ENCODE results near the gene ABCD3.

GRCh38 chr1:94434365-94435045 lies 16.3 kb downstream of the ABCD3 start:
- TF ChIP-seq, protein P1, sequence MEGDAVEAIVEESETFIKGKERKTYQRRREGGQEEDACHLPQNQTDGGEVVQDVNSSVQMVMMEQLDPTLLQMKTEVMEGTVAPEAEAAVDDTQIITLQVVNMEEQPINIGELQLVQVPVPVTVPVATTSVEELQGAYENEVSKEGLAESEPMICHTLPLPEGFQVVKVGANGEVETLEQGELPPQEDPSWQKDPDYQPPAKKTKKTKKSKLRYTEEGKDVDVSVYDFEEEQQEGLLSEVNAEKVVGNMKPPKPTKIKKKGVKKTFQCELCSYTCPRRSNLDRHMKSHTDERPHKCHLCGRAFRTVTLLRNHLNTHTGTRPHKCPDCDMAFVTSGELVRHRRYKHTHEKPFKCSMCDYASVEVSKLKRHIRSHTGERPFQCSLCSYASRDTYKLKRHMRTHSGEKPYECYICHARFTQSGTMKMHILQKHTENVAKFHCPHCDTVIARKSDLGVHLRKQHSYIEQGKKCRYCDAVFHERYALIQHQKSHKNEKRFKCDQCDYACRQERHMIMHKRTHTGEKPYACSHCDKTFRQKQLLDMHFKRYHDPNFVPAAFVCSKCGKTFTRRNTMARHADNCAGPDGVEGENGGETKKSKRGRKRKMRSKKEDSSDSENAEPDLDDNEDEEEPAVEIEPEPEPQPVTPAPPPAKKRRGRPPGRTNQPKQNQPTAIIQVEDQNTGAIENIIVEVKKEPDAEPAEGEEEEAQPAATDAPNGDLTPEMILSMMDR (IDR thresholded peaks at IDR 0.05) = no peak
- TF ChIP-seq POLR2A (IDR thresholded peaks at IDR 0.05) = no peak

Data from heart left ventricle (tissue), 13 donors.